ENCODE data around the gene ELK1. TPM values are rescaled to one million over a fixed set of nuclear protein-coding genes. Genes with fewer than 3 reads are reported as not detected.

ELK1 gene
- total RNA-seq, 1 experiment from 2014 or later = 57.0 TPM

GRCh38 chrX:47621851-47622250 lies 28.5 kb downstream of the ELK1 start:
- Histone ChIP-seq H3K4me1 (ENCODE audit: control insufficient read depth in 1 of 2, insufficient read depth in 2 of 2, low read length in 2 of 2) (no peaks in the 10 kb centered on the region), H3K36me3 (ENCODE audit: control insufficient read depth in 1 of 2, insufficient read depth in 2 of 2, low read length in 2 of 2) (no peaks in the 10 kb centered on the region), H3K4me2 (ENCODE audit: low read length) (no peak overlapping the region), H4K20me1 (ENCODE audit: insufficient read depth) (no peaks in the 10 kb centered on the region), H3K9me2 (ENCODE audit: insufficient read depth) (no peaks in the 10 kb centered on the region), H3K4me3 (replicated peaks in 1 of 2; ENCODE audit: low read depth in 1 of 2, low read length in 2 of 2) (no peak overlapping the region), H3K9me3 (ENCODE audit: control insufficient read depth in 1 of 2, insufficient read depth in 1 of 2, low read depth in 1 of 2, low read length in 2 of 2) (no peaks in the 10 kb centered on the region), H2AFZ (ENCODE audit: low read depth, low read length, poor library complexity, severe bottlenecking) (no peak overlapping the region), H3K27me3 (ENCODE audit: insufficient read depth, low read length) (no peaks in the 10 kb centered on the region), H3K9ac (ENCODE audit: low read length) (no peak overlapping the region), H3K27ac (ENCODE audit: low read depth, low read length) (no peak overlapping the region), H3K79me2 (ENCODE audit: insufficient read depth, low read length) (no peaks in the 10 kb centered on the region)
- ChIA-PET POLR2A (no interaction called here), RAD21 (ENCODE audit: low non-redundant PET in 1 of 2, low total read pairs in 2 of 2, uncharacterized antibody in 2 of 2, unreplicated experiment in 2 of 2) (no interaction called here), CTCF (no interaction called here)
- DNase-seq (ENCODE audit: low read depth, low spot score) (no peak), ATAC-seq (no peak)
- no peak for TF ChIP-seq REST (IDR thresholded peaks at IDR 0.05; ENCODE audit: low read depth)
- no peak for TF ChIP-seq EZH2 (IDR thresholded peaks at IDR 0.05)
- no peak for TF ChIP-seq POLR2AphosphoS5 (IDR thresholded peaks at IDR 0.05; ENCODE audit: low read depth, low read length)
- no peak for TF ChIP-seq EZH2phosphoT487 (IDR thresholded peaks at IDR 0.05; ENCODE audit: borderline replicate concordance)
- TF ChIP-seq ZFX (IDR thresholded peaks at IDR 0.05) = no peak
- TF ChIP-seq FOSL1 (IDR thresholded peaks at IDR 0.05; ENCODE audit: low read depth) = no peak
- no peak for TF ChIP-seq SRF (IDR thresholded peaks at IDR 0.05; ENCODE audit: low read depth)
- no peak for TF ChIP-seq ZNF274 (IDR thresholded peaks at IDR 0.05; ENCODE audit: low read depth, low read length)
- no peak for TF ChIP-seq YY1 (IDR thresholded peaks at IDR 0.05; ENCODE audit: extremely low read depth, insufficient replicate concordance, low read depth, low read length)
- no peak for TF ChIP-seq RAD21 (IDR thresholded peaks at IDR 0.05; ENCODE audit: low read depth)
- no peak for TF ChIP-seq CTCF (IDR thresholded peaks at IDR 0.05 in 2 of 3, conservative IDR thresholded peaks at IDR 0.05 in 1 of 3; ENCODE audit: borderline replicate concordance in 1 of 3, insufficient read depth in 1 of 3, low read depth in 2 of 3, low read length in 2 of 3)
- TF ChIP-seq CBX3 (IDR thresholded peaks at IDR 0.05; ENCODE audit: low read depth) = no peak
- TF ChIP-seq ATF3 (IDR thresholded peaks at IDR 0.05) = no peak
- no peak for TF ChIP-seq POLR2A (IDR thresholded peaks at IDR 0.05; ENCODE audit: borderline replicate concordance, extremely low read depth, insufficient read depth, insufficient read length)
- TF ChIP-seq JUND (IDR thresholded peaks at IDR 0.05) = no peak
- no peak for TF ChIP-seq EGR1 (IDR thresholded peaks at IDR 0.05; ENCODE audit: low read depth)
- TF ChIP-seq TCF7L2 (IDR thresholded peaks at IDR 0.05; ENCODE audit: borderline replicate concordance, extremely low read depth, insufficient read depth, insufficient read length) = no peak
- no peak for TF ChIP-seq ELF1 (IDR thresholded peaks at IDR 0.05; ENCODE audit: borderline replicate concordance, low read depth)
- TF ChIP-seq MAX (IDR thresholded peaks at IDR 0.05) = no peak
- TF ChIP-seq SIN3A (IDR thresholded peaks at IDR 0.05; ENCODE audit: low read depth) = no peak
- intact Hi-C loops (cut with micrococcal nuclease) = no loop called here
- no TSS peak for BruUV-seq (replicated peaks)
